Vagina (tissue), 2 donors: ENCODE results near the gene NSD2.

Source experiments
- CTCF ChIP-seq, 3 experiments: fragments of 450-650 bp in 2 of 3; fragments of 200-600 bp in 1 of 3; sonication (generic) in 1 of 3; IDR thresholded peaks; one replicate each; pipeline ENCODE4 v1.5.1; 2017 to 2019; ENCODE audit warnings: antibody characterized with exemption in 3 of 3, mild to moderate bottlenecking in 2 of 3, moderate library complexity in 2 of 3
- POLR2A ChIP-seq, 2 donors: fragments of 450-650 bp; IDR thresholded peaks; one replicate each; pipeline ENCODE4 v1.6.1; 2017; ENCODE audit warnings: antibody characterized with exemption in 2 of 2, mild to moderate bottlenecking in 2 of 2, moderate library complexity in 2 of 2
- POLR2AphosphoS5 ChIP-seq, 2 donors: sonication (generic); formaldehyde crosslinking; IDR thresholded peaks; one replicate each; pipeline ENCODE4 v1.9.0; 2017; ENCODE audit warnings: antibody characterized with exemption in 2 of 2, mild to moderate bottlenecking in 2 of 2, low read depth in 1 of 2; ENCODE audit not compliant: insufficient read depth in 1 of 2

GRCh38 chr4:1831331-1831730 lies 39.9 kb upstream of the NSD2 start:
- TF ChIP-seq POLR2A (IDR thresholded peaks at IDR 0.05) (no peak), CTCF (IDR thresholded peaks at IDR 0.05) (no peak), POLR2AphosphoS5 (IDR thresholded peaks at IDR 0.05; ENCODE audit: insufficient read depth in 1 of 2, low read depth in 1 of 2) (no peak)
